Keratinocyte (primary cell): ENCODE results near the gene KIF3C. TPM values are rescaled to one million over a fixed set of nuclear protein-coding genes. Genes with fewer than 3 reads are reported as not detected.

Experiments used
- DNase-seq: peaks from one replicate; pipeline ENCODE4 v3.0.0-alpha.2; 2011; ENCODE audit warnings: low read depth, missing footprints, low spot score
- FAIRE-seq: peaks from 2 replicates; lab custom pipeline; 2011; peaks lifted over from hg19 to GRCh38; lab: Jason Lieb, UNC
- H2AFZ ChIP-seq: 2 replicates; pipeline ENCODE4 v1.6.0; 2012; ENCODE audit warnings: low read length, control low read depth, inconsistent platforms; ENCODE audit not compliant: control insufficient read depth
- H3K27ac ChIP-seq: 2 replicates; pipeline ENCODE4 v1.5.1; 2011; ENCODE audit warnings: low read length; ENCODE audit not compliant: control insufficient read depth, insufficient read depth
- H3K27me3 ChIP-seq: 3 replicates; pipeline ENCODE4 v1.6.0; 2011; ENCODE audit warnings: low read length; ENCODE audit not compliant: control insufficient read depth, insufficient read depth; ENCODE audit errors: extremely low read depth
- H3K36me3 ChIP-seq, 2 experiments: 2 replicates in 1 of 2; 3 replicates in 1 of 2; pipeline ENCODE4 v1.5.1; 2011; ENCODE audit warnings: low read length in 2 of 2, mild to moderate bottlenecking in 1 of 2; ENCODE audit not compliant: control insufficient read depth in 2 of 2, insufficient read depth in 2 of 2; ENCODE audit errors: extremely low read depth in 1 of 2
- H3K4me1 ChIP-seq: 3 replicates; pipeline ENCODE4 v1.5.1; 2011; ENCODE audit warnings: low read length; ENCODE audit not compliant: control insufficient read depth, insufficient read depth; ENCODE audit errors: extremely low read depth
- H3K4me2 ChIP-seq: 3 replicates; pipeline ENCODE4 v1.6.0; 2011; ENCODE audit warnings: low read depth, low read length; ENCODE audit not compliant: control insufficient read depth, insufficient read depth; ENCODE audit errors: extremely low read depth
- H3K4me3 ChIP-seq, 3 experiments: fragments of 200-600 bp in 1 of 3; sonication (generic) in 1 of 3; 2 replicates in 2 of 3; 3 replicates in 1 of 3; pipeline ENCODE4 v1.5.1; 2011 to 2016; ENCODE audit warnings: low read length in 3 of 3, mild to moderate bottlenecking in 3 of 3, control low read depth in 2 of 3, inconsistent platforms in 1 of 3, low read depth in 1 of 3, mixed read lengths in 1 of 3, mixed run types in 1 of 3, moderate library complexity in 1 of 3; ENCODE audit not compliant: control insufficient read depth in 2 of 3, insufficient read depth in 2 of 3; ENCODE audit errors: extremely low read depth in 1 of 3
- H3K79me2 ChIP-seq: 2 replicates; pipeline ENCODE4 v1.6.0; 2012; ENCODE audit warnings: low read length; ENCODE audit not compliant: control insufficient read depth, insufficient read depth
- H3K9ac ChIP-seq: 3 replicates; pipeline ENCODE4 v1.6.0; 2011; ENCODE audit warnings: low read length; ENCODE audit not compliant: control insufficient read depth, insufficient read depth; ENCODE audit errors: extremely low read depth
- H3K9me1 ChIP-seq: 3 replicates; pipeline ENCODE4 v1.6.0; 2011; ENCODE audit warnings: low read length; ENCODE audit not compliant: control insufficient read depth, insufficient read depth; ENCODE audit errors: extremely low read depth
- H3K9me3 ChIP-seq: 2 replicates; pipeline ENCODE4 v1.5.1; 2012; ENCODE audit warnings: low read depth, low read length; ENCODE audit not compliant: control insufficient read depth
- H4K20me1 ChIP-seq: 3 replicates; pipeline ENCODE4 v1.6.0; 2011; ENCODE audit warnings: low read length; ENCODE audit not compliant: control insufficient read depth, insufficient read depth; ENCODE audit errors: extremely low read depth
- CTCF ChIP-seq, 3 experiments: IDR thresholded peaks in 1 of 3; conservative IDR thresholded peaks in 1 of 3; optimal IDR thresholded peaks in 1 of 3; 2 replicates in 2 of 3; 3 replicates in 1 of 3; pipeline versions ENCODE3 to v1.5.1; 2011; ENCODE audit warnings: low read length in 3 of 3, mild to moderate bottlenecking in 3 of 3, moderate library complexity in 2 of 3, control low read depth in 1 of 3, inconsistent platforms in 1 of 3; ENCODE audit not compliant: insufficient read depth in 2 of 3; ENCODE audit errors: extremely low read depth in 1 of 3
- EZH2 ChIP-seq: IDR thresholded peaks from one replicate; pipeline ENCODE4 v1.6.1; 2012; ENCODE audit warnings: inconsistent platforms, mild to moderate bottlenecking, low read length, moderate library complexity
- dilution Hi-C: fragments of 300-500 bp; cut with MboI; formaldehyde crosslinking; loops from one replicate; pipeline ENCODE4 v1.7.0; 2020; ENCODE audit warnings: low sequenced_read_pairs; ENCODE audit not compliant: extremely low pct_ligation_motif_present
- polyA plus RNA-seq, 5 experiments: library from polyadenylated mRNA; depleted of rRNA in 3 of 5; stranded (reverse) in 3 of 5; stranded (forward) in 1 of 5; unstranded in 1 of 5; fragments of >200 nt; gene quantifications; 1 replicate in 1 of 5; 2 replicates in 3 of 5; 3 replicates in 1 of 5; pipeline versions ENCODE4 v1.2.1 to v1.2.3, GENCODE V29; 2011 to 2012; ENCODE audit warnings: missing spikeins in 2 of 5, low read depth in 1 of 5, low replicate concordance in 1 of 5

KIF3C gene
- polyA plus RNA-seq, 1 donor (not counting 4 experiments of a cell fraction or from before 2014, with no cell fraction given): 6.5 TPM

GRCh38 chr2:25993049-25993448 lies 10.8 kb upstream of the KIF3C start:
- FAIRE-seq: no peak
- dilution Hi-C loops: no loop called here
- no peaks in the 10 kb centered on the region for H3K79me2 ChIP-seq
- H3K4me3 ChIP-seq: no peak overlapping the region
- peaks cover 11% of the 10 kb centered on the region for H3K4me1 ChIP-seq
- no peak for DNase-seq
- H3K27ac ChIP-seq: no peak overlapping the region
- no peak for TF ChIP-seq CTCF (optimal IDR thresholded peaks at IDR 0.05 in 1 of 3, IDR thresholded peaks at IDR 0.05 in 1 of 3, conservative IDR thresholded peaks at IDR 0.05 in 1 of 3; ENCODE audit: extremely low read depth in 1 of 3, insufficient read depth in 2 of 3, low read length in 3 of 3)
- TF ChIP-seq EZH2: no peak
- H3K9ac ChIP-seq: no peak overlapping the region
- H3K4me2 ChIP-seq: no peak overlapping the region
- no peak overlapping the region for H2AFZ ChIP-seq
- no peaks in the 10 kb centered on the region for H3K9me1 ChIP-seq
- H3K9me3 ChIP-seq: no peaks in the 10 kb centered on the region
- no peaks in the 10 kb centered on the region for H3K36me3 ChIP-seq
- no peaks in the 10 kb centered on the region for H3K27me3 ChIP-seq
- no peaks in the 10 kb centered on the region for H4K20me1 ChIP-seq

GRCh38 chr2:25992556-25992955 lies 10.3 kb upstream of the KIF3C start:
- no peaks in the 10 kb centered on the region for H3K9me3 ChIP-seq
- DNase-seq (no peak), FAIRE-seq (no peak)
- H4K20me1 ChIP-seq: no peaks in the 10 kb centered on the region
- no peak overlapping the region for H3K27ac ChIP-seq
- H3K4me3 ChIP-seq: no peak overlapping the region
- no peaks in the 10 kb centered on the region for H3K9me1 ChIP-seq
- no peak overlapping the region for H2AFZ ChIP-seq
- TF ChIP-seq EZH2: no peak
- TF ChIP-seq CTCF (optimal IDR thresholded peaks at IDR 0.05 in 1 of 3, IDR thresholded peaks at IDR 0.05 in 1 of 3, conservative IDR thresholded peaks at IDR 0.05 in 1 of 3; ENCODE audit: extremely low read depth in 1 of 3, insufficient read depth in 2 of 3, low read length in 3 of 3): no peak
- H3K9ac ChIP-seq: no peak overlapping the region
- no peaks in the 10 kb centered on the region for H3K36me3 ChIP-seq
- H3K79me2 ChIP-seq: no peaks in the 10 kb centered on the region
- peak overlapping the region; percentile 58 for H3K4me2 ChIP-seq
- no peaks in the 10 kb centered on the region for H3K27me3 ChIP-seq
- dilution Hi-C loops: no loop called here
- H3K4me1 ChIP-seq: peaks cover 8% of the 10 kb centered on the region
